OCI-LY7 (cell line): ENCODE results near the gene SNX13. TPM values are rescaled to one million over a fixed set of nuclear protein-coding genes. Genes with fewer than 3 reads are reported as not detected.
"Not testable (repeated sequence)": the region's sequence is repeated elsewhere in the genome, so short reads cannot be mapped to it uniquely, and the experiment has no call there.

ENCODE experiments used
- BruUV-seq: library from RNA; stranded (reverse); fragments of 400-500 nt; replicated peaks from 2 replicates; lab custom pipeline; 2021; lab: Mats Ljungman, UMichigan
- CTCF ChIA-PET: fragments of 300-600 bp; sonication (Branson Sonifier 250); formaldehyde crosslinking; loops from one replicate; lab custom pipeline; 2022; ENCODE audit warnings: antibody characterized with exemption; ENCODE audit not compliant: unreplicated experiment; lab: Charles Lee
- POLR2A ChIA-PET: fragments of 300-600 bp; sonication (Branson Sonifier 250); formaldehyde crosslinking; loops from one replicate; lab custom pipeline; 2022; ENCODE audit warnings: antibody characterized with exemption; lab: Charles Lee
- DNase-seq: peaks from one replicate; pipeline ENCODE4 v3.0.0-alpha.2; 2015; ENCODE audit warnings: low spot score
- H2AFZ ChIP-seq: fragments of 200-600 bp; sonication (generic), shearing (Covaris generic); 2 replicates; pipeline ENCODE4 v1.6.1; 2014; ENCODE audit warnings: mild to moderate bottlenecking, antibody characterized with exemption, low read length, moderate library complexity
- H3K27ac ChIP-seq: fragments of 200-600 bp; sonication (generic); 2 replicates; pipeline ENCODE4 v1.5.1; 2014; ENCODE audit warnings: mixed run types, low read depth, mild to moderate bottlenecking, moderate library complexity, low read length, inconsistent platforms; ENCODE audit not compliant: poor library complexity, severe bottlenecking
- H3K36me3 ChIP-seq: fragments of 200-600 bp; sonication (generic); 2 replicates; pipeline ENCODE4 v1.6.1; 2014; ENCODE audit warnings: mild to moderate bottlenecking, antibody characterized with exemption, low read length, moderate library complexity, mixed read lengths; ENCODE audit not compliant: insufficient read depth
- H3K4me1 ChIP-seq: fragments of 200-600 bp; sonication (generic); 2 replicates; pipeline ENCODE4 v1.5.1; 2014; ENCODE audit warnings: mild to moderate bottlenecking, low read length; ENCODE audit not compliant: insufficient read depth, poor library complexity, severe bottlenecking
- H3K4me2 ChIP-seq: fragments of 200-600 bp; sonication (generic); 2 replicates; pipeline ENCODE4 v1.6.1; 2014; ENCODE audit warnings: mild to moderate bottlenecking, low read length
- H3K4me3 ChIP-seq: fragments of 200-600 bp; sonication (generic); 2 replicates; pipeline ENCODE4 v1.5.1; 2014; ENCODE audit warnings: mild to moderate bottlenecking, low read depth, low read length; ENCODE audit not compliant: poor library complexity, severe bottlenecking
- H3K79me2 ChIP-seq: fragments of 200-600 bp; sonication (generic); 2 replicates; pipeline ENCODE4 v1.6.1; 2016; ENCODE audit warnings: low read depth, mild to moderate bottlenecking, low read length, moderate library complexity, mixed read lengths; ENCODE audit not compliant: insufficient read depth
- H3K9me2 ChIP-seq: fragments of 200-600 bp; sonication (generic); 2 replicates; pipeline ENCODE4 v1.6.1; 2016; ENCODE audit warnings: mild to moderate bottlenecking, low read length, mixed read lengths; ENCODE audit not compliant: insufficient read depth
- H3K9me3 ChIP-seq: fragments of 200-600 bp; sonication (generic); 2 replicates; pipeline ENCODE4 v1.6.1; 2014; ENCODE audit warnings: mild to moderate bottlenecking, mixed run types, low read length, mixed read lengths
- H4K20me1 ChIP-seq: fragments of 200-600 bp; sonication (generic); 2 replicates; pipeline ENCODE4 v1.6.1; 2014; ENCODE audit warnings: mild to moderate bottlenecking, antibody characterized with exemption, low read length, moderate library complexity, mixed read lengths; ENCODE audit not compliant: insufficient read depth
- EZH2phosphoT487 ChIP-seq: fragments of 200-600 bp; sonication (generic); IDR thresholded peaks from 2 replicates; pipeline ENCODE4 v1.6.1; 2018; ENCODE audit warnings: low read depth, borderline replicate concordance, mild to moderate bottlenecking, mixed run types, antibody characterized with exemption, low read length, moderate library complexity, mixed read lengths
- intact Hi-C: fragments of 100-400 bp; cut with micrococcal nuclease; formaldehyde crosslinking; loops from one replicate; pipeline ENCODE4 v1.10.0; 2022; ENCODE audit not compliant: unreplicated experiment
- total RNA-seq, 2 experiments: library from RNA; depleted of rRNA in 1 of 2; stranded (reverse); fragments of >200 nt in 1 of 2; shearing (Covaris generic) in 1 of 2; gene quantifications; 2 replicates each; pipeline ENCODE4 v1.2.3, GENCODE V29; 2014 to 2022
- TF ChIP-seq, protein P1 (sequence below): fragments of 200-600 bp; sonication (generic); conservative IDR thresholded peaks from 2 replicates; pipeline ENCODE4 v1.5.1; 2014; ENCODE audit warnings: mild to moderate bottlenecking, antibody characterized with exemption, low read length, moderate library complexity, mixed read lengths

Gene SNX13
- total RNA-seq, 2 experiments from 2014 or later, result 20.0 to 32.6 TPM

DNA sequence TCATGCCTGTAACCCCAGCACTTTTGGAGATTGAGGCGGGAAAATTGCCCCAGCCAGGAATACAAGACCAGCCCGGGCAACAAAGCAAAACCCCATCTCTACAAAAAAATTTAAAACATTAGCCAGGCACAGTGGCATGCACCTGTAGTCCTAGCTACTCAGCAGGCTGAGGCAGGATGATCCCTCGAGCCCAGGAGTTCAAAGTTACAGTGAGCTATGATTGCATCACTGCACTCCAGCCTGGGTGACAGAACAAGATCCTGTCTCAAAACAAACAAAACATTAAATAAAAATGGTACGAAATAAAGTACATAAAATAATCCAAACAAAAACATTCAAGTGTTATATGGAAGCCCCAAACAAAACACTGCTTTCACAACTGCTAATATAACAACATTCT is 125.0 kb downstream of the SNX13 start:
- H3K79me2 ChIP-seq, result no peaks in the 10 kb centered on the region
- POLR2A ChIA-PET, result interaction anchor here (1.6 kb wide), 1 partner anchor 10 kb away, joined by 5 read pairs; no protein-coding TSS in a partner anchor
- intact Hi-C loops, result no loop called here
- no TSS peak for BruUV-seq
- no peak for TF ChIP-seq EZH2phosphoT487
- TF ChIP-seq, protein P1, sequence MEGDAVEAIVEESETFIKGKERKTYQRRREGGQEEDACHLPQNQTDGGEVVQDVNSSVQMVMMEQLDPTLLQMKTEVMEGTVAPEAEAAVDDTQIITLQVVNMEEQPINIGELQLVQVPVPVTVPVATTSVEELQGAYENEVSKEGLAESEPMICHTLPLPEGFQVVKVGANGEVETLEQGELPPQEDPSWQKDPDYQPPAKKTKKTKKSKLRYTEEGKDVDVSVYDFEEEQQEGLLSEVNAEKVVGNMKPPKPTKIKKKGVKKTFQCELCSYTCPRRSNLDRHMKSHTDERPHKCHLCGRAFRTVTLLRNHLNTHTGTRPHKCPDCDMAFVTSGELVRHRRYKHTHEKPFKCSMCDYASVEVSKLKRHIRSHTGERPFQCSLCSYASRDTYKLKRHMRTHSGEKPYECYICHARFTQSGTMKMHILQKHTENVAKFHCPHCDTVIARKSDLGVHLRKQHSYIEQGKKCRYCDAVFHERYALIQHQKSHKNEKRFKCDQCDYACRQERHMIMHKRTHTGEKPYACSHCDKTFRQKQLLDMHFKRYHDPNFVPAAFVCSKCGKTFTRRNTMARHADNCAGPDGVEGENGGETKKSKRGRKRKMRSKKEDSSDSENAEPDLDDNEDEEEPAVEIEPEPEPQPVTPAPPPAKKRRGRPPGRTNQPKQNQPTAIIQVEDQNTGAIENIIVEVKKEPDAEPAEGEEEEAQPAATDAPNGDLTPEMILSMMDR, result no peak
- no peak overlapping the region for H3K4me3 ChIP-seq
- CTCF ChIA-PET, result no interaction called here
- H4K20me1 ChIP-seq, result no peaks in the 10 kb centered on the region
- peaks cover 13% of the 10 kb centered on the region for H3K36me3 ChIP-seq
- no peak overlapping the region for H3K27ac ChIP-seq
- H3K4me1 ChIP-seq, result no peaks in the 10 kb centered on the region
- DNase-seq, result no peak
- H2AFZ ChIP-seq, result no peak overlapping the region
- H3K9me2 ChIP-seq, result no peaks in the 10 kb centered on the region
- no peaks in the 10 kb centered on the region for H3K9me3 ChIP-seq
- no peak overlapping the region for H3K4me2 ChIP-seq

GRCh38 chr7:17814058-17814457 is 126.2 kb downstream of the SNX13 start:
- POLR2A ChIA-PET, result interaction anchor here (0.7 to 1.6 kb wide), 3 partner anchors 9 to 378 kb away, joined by 3 to 5 read pairs (median 3); no protein-coding TSS in a partner anchor
- H3K9me3 ChIP-seq, result no peaks in the 10 kb centered on the region

DNA sequence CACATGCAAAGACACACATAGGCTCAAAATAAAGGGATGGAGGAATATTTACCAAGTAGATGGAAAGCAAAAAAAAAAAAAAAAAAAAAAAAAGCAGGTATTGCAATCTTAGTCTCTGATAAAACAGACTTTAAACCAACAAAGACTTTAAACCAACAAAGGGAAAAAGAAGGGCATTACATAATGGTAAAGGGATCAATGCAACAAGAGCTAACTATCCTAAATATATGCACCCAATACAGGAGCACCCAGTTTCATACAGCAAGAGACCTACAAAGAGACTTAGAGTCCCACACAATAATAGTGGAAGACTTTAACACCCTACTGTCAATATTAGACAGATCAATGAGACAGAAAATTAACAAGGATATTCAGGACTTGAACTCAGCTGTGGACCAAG is 131.1 kb downstream of the SNX13 start:
- DNase-seq, H3K4me3 ChIP-seq, H2AFZ ChIP-seq, intact Hi-C loops, CTCF ChIA-PET, H3K36me3 ChIP-seq, H3K79me2 ChIP-seq, H3K4me2 ChIP-seq, H3K4me1 ChIP-seq, H3K27ac ChIP-seq, H3K9me3 ChIP-seq, H3K9me2 ChIP-seq, H4K20me1 ChIP-seq: not testable (repeated sequence)
- BruUV-seq, result TSS peak; percentile 37
- POLR2A ChIA-PET, result interaction anchor here (0.7 kb wide), 2 partner anchors 8 to 134 kb away, joined by 3 to 9 read pairs; no protein-coding TSS in a partner anchor

More at GRCh38 chr7:17814058-17814457, 126.2 kb downstream of the SNX13 start:
- Histone ChIP-seq H3K27ac (no peak overlapping the region), H3K4me2 (no peak overlapping the region), H4K20me1 (no peaks in the 10 kb centered on the region), H3K9me2 (no peaks in the 10 kb centered on the region), H3K79me2 (no peaks in the 10 kb centered on the region), H3K4me1 (no peaks in the 10 kb centered on the region), H3K36me3 (peaks cover 13% of the 10 kb centered on the region), H2AFZ (no peak overlapping the region), H3K4me3 (no peak overlapping the region)
- CTCF ChIA-PET, result no interaction called here
- BruUV-seq, result no TSS peak
- intact Hi-C loops, result no loop called here
- no peak for DNase-seq
- TF ChIP-seq, protein P1, result no peak
- no peak for TF ChIP-seq EZH2phosphoT487
